Right atrium auricular region (tissue), 2 donors: Measurements from ENCODE around the gene OXSR1. TPM values are rescaled to one million over a fixed set of nuclear protein-coding genes. Genes with fewer than 3 reads are reported as not detected.

Experiments used
- DNase-seq: peaks from one replicate; pipeline ENCODE4 v3.0.0-alpha.2; 2019; ENCODE audit warnings: low spot score
- H3K27ac ChIP-seq, 2 donors: fragments of 200-600 bp; sonication (generic); 1 replicate in 1 of 2; 2 replicates in 1 of 2; pipeline ENCODE4 v1.5.1; 2016 to 2019
- H3K27me3 ChIP-seq, 2 donors: fragments of 200-600 bp; sonication (generic); one replicate each; pipeline versions ENCODE4 v1.5.1 to v1.6.0; 2017 to 2019
- H3K36me3 ChIP-seq: fragments of 200-600 bp; sonication (generic); one replicate; pipeline ENCODE4 v1.5.1; 2016
- H3K4me1 ChIP-seq, 2 donors: fragments of 200-600 bp; sonication (generic); one replicate each; pipeline versions ENCODE4 v1.5.1 to v1.6.0; 2017 to 2019
- H3K4me3 ChIP-seq, 2 donors: fragments of 200-600 bp; sonication (generic); 1 replicate in 1 of 2; 2 replicates in 1 of 2; pipeline ENCODE4 v1.5.1; 2017 to 2019; ENCODE audit warnings: mild to moderate bottlenecking in 1 of 2, moderate library complexity in 1 of 2
- H3K9me3 ChIP-seq, 2 donors: fragments of 200-600 bp; sonication (generic); one replicate each; pipeline ENCODE4 v1.5.1; 2019
- CTCF ChIP-seq, 2 donors: fragments of 200-600 bp; sonication (generic); IDR thresholded peaks; one replicate each; pipeline ENCODE4 v1.5.1; 2019; ENCODE audit warnings: antibody characterized with exemption in 2 of 2
- total RNA-seq, 2 donors: library from RNA; depleted of rRNA; stranded (reverse); fragments of >200 nt; gene quantifications; one replicate each; pipeline ENCODE4 v1.1.0, GENCODE V29; 2016

Gene OXSR1
- total RNA-seq, 2 donors from 2014 or later = 25.8 to 27.2 TPM

- Histone ChIP-seq H3K9me3 (no peaks in the 10 kb centered on the region), H3K27ac (no peak overlapping the region), H3K4me3 (no peak overlapping the region), H3K36me3 (no peaks in the 10 kb centered on the region), H3K27me3 (no peaks in the 10 kb centered on the region), H3K4me1 (no peaks in the 10 kb centered on the region)
- TF ChIP-seq CTCF (IDR thresholded peaks at IDR 0.05) = no peak
- DNase-seq = no peak
Measured at GRCh38 chr3:38148311-38148882, 16.9 kb upstream of the OXSR1 start.

- Histone ChIP-seq H3K4me1 (no peaks in the 10 kb centered on the region), H3K4me3 (no peak overlapping the region), H3K27ac (no peak overlapping the region), H3K9me3 (no peaks in the 10 kb centered on the region), H3K27me3 (no peaks in the 10 kb centered on the region), H3K36me3 (no peaks in the 10 kb centered on the region)
- TF ChIP-seq CTCF (IDR thresholded peaks at IDR 0.05) = no peak
- peak; percentile 46 for DNase-seq
Measured at GRCh38 chr3:38149708-38150107, 15.6 kb upstream of the OXSR1 start.

- Histone ChIP-seq H3K4me1 (no peaks in the 10 kb centered on the region), H3K27ac (no peak overlapping the region), H3K9me3 (no peaks in the 10 kb centered on the region), H3K4me3 (no peak overlapping the region), H3K36me3 (no peaks in the 10 kb centered on the region), H3K27me3 (no peaks in the 10 kb centered on the region)
- no peak for TF ChIP-seq CTCF (IDR thresholded peaks at IDR 0.05)
- no peak for DNase-seq
Measured at GRCh38 chr3:38150780-38151528, 14.4 kb upstream of the OXSR1 start.

- TF ChIP-seq CTCF (IDR thresholded peaks at IDR 0.05) = no peak
- Histone ChIP-seq H3K36me3 (no peaks in the 10 kb centered on the region), H3K9me3 (no peaks in the 10 kb centered on the region), H3K27ac (no peak overlapping the region), H3K4me3 (no peak overlapping the region), H3K27me3 (no peaks in the 10 kb centered on the region), H3K4me1 (no peaks in the 10 kb centered on the region)
- DNase-seq = no peak
Measured at GRCh38 chr3:38151667-38152265, 13.6 kb upstream of the OXSR1 start.

GRCh38 chr3:38152609-38153008, 12.7 kb upstream of the OXSR1 start:
- Histone ChIP-seq H3K36me3 (no peaks in the 10 kb centered on the region), H3K9me3 (no peaks in the 10 kb centered on the region), H3K4me3 (no peak overlapping the region), H3K4me1 (no peaks in the 10 kb centered on the region), H3K27ac (no peak overlapping the region), H3K27me3 (no peaks in the 10 kb centered on the region)
- DNase-seq = no peak
- TF ChIP-seq CTCF (IDR thresholded peaks at IDR 0.05) = no peak
